ENCODE results near the gene RBM33. TPM values are rescaled to one million over a fixed set of nuclear protein-coding genes. Genes with fewer than 3 reads are reported as not detected.

The RBM33 gene
- total and polyA plus RNA-seq, 9 of the 15 experiments (the other 6 are each of a cell fraction or from before 2014, with no cell fraction given): 4.4 to 80.7 (median 27.3) TPM

DNA sequence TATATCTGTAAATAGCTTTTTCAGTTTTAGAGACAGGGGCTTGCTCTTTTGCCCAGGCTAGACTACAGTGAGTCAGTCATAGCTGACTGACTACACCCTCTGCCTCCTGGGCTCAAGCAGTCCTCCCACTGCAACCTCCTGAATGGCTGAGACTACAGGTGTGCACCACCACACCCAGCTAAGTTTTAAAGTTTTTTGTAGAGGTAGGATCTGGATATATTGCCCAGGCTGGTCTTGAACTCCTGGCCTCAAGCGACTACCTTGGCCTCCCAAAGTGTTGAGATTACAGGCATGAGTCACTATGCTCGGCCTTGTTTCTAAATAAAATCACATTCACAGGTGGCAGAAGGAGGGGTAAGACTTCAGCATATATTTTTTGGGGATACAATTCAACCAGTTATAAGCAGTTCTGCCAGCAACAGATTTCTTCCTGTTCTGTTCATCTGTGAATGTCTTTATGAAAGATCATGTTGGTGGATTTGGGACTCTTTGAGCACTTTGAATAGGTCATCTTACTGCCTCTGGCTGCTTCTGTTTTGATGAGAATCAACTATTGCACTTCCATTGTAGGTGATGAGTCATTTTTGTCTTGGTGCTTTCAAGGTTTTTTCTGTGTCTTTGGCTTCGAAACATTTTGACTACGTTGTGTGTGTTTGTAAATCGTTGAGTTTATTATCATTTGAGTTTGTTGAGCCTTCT, 15.7 kb downstream of the RBM33 start (continued):
- TF ChIP-seq PCBP1 (IDR thresholded peaks at IDR 0.05; ENCODE audit: low read depth, low read length, poor library complexity, severe bottlenecking) (no peak), CBFA2T3 (IDR thresholded peaks at IDR 0.05) (peak; percentile 43; the same call in 1 of the 2 replicates), MYNN (IDR thresholded peaks at IDR 0.05) (no peak; the same call in 1 of the 2 replicates), MYNN (CRISPR knock-in tag; IDR thresholded peaks at IDR 0.05) (no peak), PHF21A (IDR thresholded peaks at IDR 0.05; ENCODE audit: borderline replicate concordance, low read depth) (no peak), BRD4 (IDR thresholded peaks at IDR 0.05) (0 out of 2 replicates have a peak, but pooled peaks have one; percentile 6), CTCFL (IDR thresholded peaks at IDR 0.05; ENCODE audit: borderline replicate concordance, insufficient read depth, low read depth, low read length, poor library complexity, severe bottlenecking) (no peak), SOX6 (IDR thresholded peaks at IDR 0.05) (0 out of 2 replicates have a peak, but pooled peaks have one; percentile 33), YY1 (IDR thresholded peaks at IDR 0.05; ENCODE audit: borderline replicate concordance in 1 of 3, control insufficient read depth in 1 of 3, extremely low read depth in 1 of 3, insufficient read depth in 3 of 3, insufficient read length in 1 of 3, insufficient replicate concordance in 2 of 3, low read depth in 1 of 3, low read length in 2 of 3) (no peak), PHB (CRISPR knock-in tag; IDR thresholded peaks at IDR 0.05) (no peak), ZNF695 (CRISPR knock-in tag; IDR thresholded peaks at IDR 0.05) (no peak), IRF2 (CRISPR knock-in tag; IDR thresholded peaks at IDR 0.05) (no peak), SMAD2 (IDR thresholded peaks at IDR 0.05; ENCODE audit: low read depth, low read length) (no peak), E2F6 (IDR thresholded peaks at IDR 0.05; ENCODE audit: borderline replicate concordance in 1 of 2, extremely low read depth in 1 of 2, insufficient read depth in 1 of 2, insufficient read length in 1 of 2, low read depth in 1 of 2, low read length in 1 of 2, poor library complexity in 1 of 2, severe bottlenecking in 1 of 2) (no peak), CBX3 (IDR thresholded peaks at IDR 0.05; ENCODE audit: borderline replicate concordance in 1 of 2, low read length in 2 of 2) (peak in 1 of 2 experiments; percentile 26; a peak in 1 of 3 replicates), TAF1 (IDR thresholded peaks at IDR 0.05; ENCODE audit: control insufficient read depth, extremely low read depth, insufficient read depth, low read length, severe bottlenecking) (no peak), TRIM24 (IDR thresholded peaks at IDR 0.05) (peak; percentile 35 to 36; a peak in 3 of 4 replicates), MBD1 (CRISPR knock-in tag; IDR thresholded peaks at IDR 0.05) (no peak), MECOM (CRISPR knock-in tag; IDR thresholded peaks at IDR 0.05) (no peak)
- TF ChIP-seq, protein P1, sequence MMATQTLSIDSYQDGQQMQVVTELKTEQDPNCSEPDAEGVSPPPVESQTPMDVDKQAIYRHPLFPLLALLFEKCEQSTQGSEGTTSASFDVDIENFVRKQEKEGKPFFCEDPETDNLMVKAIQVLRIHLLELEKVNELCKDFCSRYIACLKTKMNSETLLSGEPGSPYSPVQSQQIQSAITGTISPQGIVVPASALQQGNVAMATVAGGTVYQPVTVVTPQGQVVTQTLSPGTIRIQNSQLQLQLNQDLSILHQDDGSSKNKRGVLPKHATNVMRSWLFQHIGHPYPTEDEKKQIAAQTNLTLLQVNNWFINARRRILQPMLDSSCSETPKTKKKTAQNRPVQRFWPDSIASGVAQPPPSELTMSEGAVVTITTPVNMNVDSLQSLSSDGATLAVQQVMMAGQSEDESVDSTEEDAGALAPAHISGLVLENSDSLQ (IDR thresholded peaks at IDR 0.05): no peak
- TF ChIP-seq, protein P2, sequence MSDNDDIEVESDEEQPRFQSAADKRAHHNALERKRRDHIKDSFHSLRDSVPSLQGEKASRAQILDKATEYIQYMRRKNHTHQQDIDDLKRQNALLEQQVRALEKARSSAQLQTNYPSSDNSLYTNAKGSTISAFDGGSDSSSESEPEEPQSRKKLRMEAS (CRISPR knock-in tag; IDR thresholded peaks at IDR 0.05): no peak

All from K562 (cell line).